ENCODE data around the gene C15orf62.

The C15orf62 gene, protein sequence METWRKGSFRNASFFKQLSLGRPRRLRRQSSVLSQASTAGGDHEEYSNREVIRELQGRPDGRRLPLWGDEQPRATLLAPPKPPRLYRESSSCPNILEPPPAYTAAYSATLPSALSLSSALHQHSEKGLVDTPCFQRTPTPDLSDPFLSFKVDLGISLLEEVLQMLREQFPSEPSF

DNA sequence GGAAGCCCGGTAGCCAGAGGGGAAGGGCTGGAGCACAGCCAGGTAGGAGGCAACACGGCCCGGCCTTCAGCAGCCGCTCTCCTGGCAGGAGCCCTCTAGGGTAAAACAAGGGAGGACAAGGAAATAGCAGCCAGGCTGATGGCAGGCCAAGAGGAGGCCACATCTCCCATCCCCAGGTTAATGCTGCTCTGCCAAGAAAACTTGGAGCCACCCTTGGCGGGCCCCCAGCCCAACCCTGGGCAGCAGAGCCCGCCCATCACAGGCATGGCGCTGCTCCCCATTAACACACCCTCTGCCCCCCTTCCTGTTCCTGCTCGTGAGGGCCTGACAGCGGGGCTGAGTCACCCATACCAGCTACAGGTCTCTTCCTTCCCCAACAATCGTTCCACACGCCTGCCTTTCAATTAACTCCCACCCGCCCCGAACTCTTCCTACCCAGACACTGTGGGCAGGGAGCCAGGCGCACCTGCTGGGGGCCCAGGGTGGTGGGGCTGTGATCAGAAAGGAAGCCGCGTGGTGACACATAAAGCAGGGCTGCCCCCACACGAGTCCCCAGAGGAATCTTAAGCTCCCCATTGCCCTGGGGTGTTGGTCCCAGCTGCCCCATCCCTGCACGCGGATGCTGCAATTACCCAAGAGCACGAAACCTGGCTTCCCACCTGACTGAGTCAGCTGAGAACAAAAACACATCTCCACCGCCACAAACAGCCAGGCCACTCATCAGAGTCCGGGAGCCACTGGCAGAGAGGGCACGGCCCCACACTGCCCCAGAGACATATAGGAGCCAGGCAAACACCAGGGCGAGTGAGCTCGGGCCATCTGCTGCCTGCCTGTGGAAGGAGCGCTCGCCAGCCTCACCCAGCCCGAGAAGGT, at the start of gene C15orf62:
Gene C15orf62 (plus strand): TSS at position 707 of the 873 bp plus-strand sequence. CDS start 516 bp downstream, outside the sequence.
- peak; percentile 28 for DNase-seq

DNA sequence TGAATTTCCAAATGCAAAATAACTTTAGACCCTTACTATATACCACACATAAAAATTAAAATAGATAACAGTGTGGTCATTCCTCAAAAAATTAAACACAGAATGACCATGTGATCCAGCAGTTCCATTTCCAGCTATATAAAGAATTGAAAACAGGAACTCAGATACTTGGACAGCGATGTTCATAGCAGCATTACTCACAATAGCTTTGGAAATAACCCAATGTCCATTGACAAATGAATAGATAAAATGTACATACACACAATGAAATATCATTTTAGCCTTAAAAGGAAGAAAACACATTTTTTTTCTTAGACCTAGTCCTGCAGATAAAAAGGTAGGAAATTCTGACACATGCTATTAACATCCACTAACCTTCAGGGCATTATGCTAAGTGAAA, 48.1 kb upstream of the C15orf62 start:
- DNase-seq: no peak

DNA sequence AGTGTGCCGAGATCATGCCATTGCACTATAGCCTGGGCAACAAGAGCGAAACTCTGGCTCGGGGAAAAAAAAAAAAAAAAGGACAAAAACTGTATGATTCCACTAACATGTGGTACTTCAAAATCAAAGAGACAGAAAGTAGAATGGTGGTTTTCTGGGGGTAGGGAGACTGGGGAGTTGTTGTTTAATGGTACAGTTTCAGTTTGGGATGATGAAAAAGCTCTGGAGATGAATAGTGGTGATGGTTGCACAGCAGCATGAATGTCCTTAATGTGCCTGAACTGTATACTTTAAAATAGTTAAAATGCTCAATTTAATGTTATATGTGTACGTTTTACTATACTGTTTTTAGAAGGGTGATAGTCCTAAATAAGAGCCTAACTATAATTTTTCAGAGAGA, 47.4 kb upstream of the C15orf62 start:
- no peak for DNase-seq

DNA sequence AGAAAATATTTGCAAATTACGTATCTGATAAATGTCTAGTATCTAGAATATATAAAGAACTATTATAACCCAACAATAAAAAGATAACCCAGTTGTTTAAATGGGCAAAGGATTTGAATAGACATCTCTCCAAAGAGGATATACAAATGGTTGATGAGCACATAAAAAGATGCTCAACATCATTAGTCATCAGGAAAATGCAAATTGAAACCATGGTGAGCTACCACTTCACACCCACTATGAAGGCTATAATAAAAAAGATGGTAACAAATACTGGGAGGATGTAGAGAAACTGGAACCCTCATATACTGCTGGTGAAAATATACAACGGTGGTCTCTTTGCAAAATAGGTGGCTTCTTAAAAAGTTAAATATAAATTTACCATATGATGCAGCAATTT, 46.8 kb upstream of the C15orf62 start:
- no peak for DNase-seq

DNA sequence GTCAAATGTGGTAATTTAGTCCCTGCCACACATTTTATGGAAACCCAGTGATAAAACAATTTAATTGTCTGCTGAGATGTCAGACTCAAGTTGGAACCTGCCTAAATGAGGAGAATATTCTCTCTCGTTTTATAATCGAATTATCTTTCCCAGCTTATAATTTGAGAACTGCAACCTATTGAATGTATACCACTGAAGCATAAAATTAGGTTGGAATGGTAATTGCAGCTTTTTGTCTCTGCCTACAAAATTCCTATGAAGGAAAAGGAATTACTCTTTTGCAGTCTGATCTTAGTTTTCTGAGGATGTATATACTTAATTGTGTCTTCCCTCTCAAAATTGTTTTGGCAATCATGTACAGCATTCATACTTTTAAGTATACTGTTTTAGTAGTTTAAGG, 45.9 kb upstream of the C15orf62 start:
- no peak for DNase-seq

DNA sequence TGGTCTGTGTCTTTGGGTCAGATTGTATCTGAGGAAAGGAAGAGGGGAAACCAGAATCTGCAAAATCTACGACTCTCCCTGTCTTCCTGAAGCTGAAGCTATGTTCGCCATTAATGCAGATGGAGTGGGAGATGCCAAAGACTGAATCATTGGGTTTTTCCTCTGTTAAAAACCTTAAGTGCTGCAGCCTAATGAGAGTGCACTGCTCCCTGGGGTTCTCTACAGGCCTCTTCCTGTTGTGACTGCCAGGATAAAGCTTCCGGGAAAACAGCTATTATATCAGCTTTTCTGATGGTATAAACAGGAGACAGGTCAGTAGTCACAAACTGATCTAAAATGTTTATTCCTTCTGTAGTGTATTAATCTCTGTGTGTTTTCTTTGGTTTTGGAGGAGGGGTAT, 38.7 kb upstream of the C15orf62 start:
- no peak for DNase-seq

DNA sequence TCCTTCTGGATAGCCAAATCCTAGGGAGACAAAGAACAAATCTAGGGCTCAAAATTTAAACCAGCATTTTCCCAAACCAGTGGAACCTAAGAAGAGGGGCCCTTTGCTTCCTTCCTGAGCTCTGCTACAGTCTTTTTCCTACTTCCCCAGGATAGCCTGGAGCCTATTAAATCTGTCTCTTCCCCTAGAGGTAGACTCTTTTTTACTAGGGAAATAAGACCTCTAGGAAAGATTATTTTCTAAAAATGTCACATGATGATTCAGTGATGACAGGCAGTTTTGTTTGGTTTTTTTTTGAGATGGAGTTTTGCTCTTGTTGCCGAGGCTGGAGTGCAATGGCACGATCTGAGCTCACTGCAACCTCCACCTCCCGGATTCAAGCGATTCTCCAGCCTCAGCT, 33.2 kb upstream of the C15orf62 start:
- DNase-seq: no peak

- no peak for DNase-seq
Observed at GRCh38 chr15:40737048-40737447, 32.7 kb upstream of the C15orf62 start.

DNA sequence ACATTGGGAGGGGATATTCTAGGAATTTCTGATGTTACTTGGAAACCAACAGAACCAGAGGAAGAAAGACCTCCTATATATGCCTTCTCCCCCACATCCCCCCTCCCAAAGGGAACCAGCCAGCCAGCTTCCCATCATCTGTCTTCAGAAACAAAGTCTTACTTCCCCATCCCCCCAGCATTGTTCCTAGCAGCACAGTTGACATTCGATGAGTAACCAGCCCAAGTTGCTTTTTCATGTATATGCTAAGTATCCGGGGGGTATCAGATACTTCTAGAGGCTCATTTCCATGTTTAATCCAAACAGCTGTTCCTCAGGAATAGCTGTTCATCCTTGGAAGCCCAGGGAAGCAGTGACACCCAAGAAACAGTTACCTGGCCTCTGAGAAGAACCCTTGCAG, 30.7 kb upstream of the C15orf62 start:
- DNase-seq: no peak

DNA sequence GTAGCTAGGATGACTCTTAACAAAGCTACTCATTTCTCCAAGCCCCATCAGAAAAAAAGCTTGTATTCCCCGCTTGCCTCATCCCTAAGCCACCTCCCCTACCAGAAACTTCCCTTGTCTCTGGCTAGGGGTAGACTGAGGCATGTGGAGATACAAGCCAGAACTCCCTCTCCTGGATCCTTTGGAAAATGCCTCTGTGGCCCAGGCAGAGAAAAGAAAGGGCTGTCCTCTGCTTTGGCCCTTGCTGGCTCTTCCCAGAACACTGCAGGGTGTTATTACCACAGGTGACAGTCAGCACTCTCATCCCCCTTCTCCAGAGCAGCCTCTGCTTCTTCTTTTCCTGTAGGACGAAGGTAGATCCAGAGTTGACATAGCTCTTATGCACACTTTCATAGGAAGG, 29.9 kb upstream of the C15orf62 start:
- no peak for DNase-seq

DNA sequence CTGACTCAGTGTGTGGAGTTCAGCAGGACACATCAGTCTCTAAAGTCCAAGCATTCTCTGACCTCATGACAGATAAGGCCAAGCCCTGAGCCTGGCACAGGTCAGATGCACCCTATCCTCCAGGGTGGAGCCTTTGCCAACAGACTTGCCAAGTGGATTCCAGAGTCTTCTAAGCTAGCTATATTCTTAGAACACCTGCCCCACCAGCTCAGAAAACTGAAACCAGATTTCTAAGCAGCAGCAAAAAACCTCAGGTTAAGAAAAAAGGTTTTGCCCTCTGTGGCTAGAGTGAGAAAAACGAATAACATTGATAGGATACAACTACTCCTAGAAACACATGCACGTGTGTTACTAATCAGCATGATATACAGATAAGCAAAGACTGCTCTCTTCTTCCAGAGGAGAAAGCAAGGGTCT, 26.3 kb upstream of the C15orf62 start:
- no peak for DNase-seq

DNA sequence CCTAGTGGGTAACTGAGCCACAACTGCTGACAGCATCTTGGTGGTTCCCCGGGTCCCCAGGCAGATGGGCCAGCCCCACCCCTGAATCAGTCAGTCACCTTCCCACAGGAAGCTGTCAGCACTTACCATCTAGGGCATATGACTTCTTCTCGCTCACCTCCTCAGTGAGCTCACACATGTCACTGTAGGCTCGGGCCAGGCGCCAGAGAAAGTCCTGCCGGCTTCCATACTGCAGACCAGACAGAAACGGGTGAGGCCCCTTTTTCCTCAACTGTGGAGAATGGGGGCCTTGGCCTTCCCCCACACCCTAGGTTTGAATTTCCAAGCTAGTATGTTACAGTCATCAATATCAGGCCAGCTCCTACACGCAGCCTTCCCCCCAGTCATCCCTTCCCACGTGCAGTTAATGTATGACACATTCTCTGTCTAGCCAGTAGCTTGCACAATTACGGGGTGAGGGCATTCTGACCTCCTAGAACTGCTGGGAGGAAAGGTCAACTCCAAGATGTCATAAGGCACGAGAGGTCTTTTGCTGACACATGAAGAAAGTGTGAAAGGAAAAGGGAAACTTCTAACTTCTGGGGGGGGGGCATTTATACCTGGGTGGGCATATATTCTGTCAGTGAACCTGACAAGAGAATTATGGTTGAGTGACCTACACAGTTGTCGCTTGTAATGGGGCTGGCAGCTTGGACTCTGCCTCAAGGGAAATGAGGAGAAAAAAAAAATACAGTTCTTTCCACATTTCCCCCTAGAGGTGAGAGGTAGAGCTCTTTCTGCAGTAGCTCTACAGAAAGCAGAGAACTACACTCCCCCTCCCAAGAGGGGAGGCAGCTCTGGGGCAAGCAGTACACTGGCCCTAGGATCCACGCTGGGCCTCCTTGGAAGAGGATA, 25.6 kb upstream of the C15orf62 start:
- DNase-seq: peak; percentile 73

- no peak for DNase-seq
Observed at GRCh38 chr15:40744815-40745152, 25.0 kb upstream of the C15orf62 start.

DNA sequence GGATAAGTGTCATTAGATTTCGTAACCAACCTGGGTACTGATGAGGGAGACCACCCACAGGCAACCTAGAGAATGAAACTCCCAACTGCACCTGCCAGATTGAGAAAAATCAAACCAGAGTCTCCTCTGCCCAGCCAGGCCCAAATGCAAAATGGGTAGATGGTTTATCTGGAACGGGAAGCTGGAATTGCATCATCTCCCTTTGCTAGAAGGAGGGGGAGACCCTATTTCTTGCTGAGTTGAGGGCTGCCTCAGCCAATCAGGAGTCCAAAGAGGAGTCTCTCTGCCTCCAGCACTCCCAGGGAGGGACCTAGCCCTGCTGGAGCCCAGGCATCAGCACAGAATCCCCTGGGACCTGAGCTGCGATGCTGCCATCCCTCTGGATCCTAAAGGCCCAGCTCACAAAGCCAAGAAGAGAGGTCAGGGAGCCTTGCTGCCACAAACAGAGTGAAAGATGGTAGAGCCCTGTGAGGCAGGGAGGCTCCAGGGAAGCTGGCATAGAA, 22.8 kb upstream of the C15orf62 start:
- DNase-seq: no peak

DNA sequence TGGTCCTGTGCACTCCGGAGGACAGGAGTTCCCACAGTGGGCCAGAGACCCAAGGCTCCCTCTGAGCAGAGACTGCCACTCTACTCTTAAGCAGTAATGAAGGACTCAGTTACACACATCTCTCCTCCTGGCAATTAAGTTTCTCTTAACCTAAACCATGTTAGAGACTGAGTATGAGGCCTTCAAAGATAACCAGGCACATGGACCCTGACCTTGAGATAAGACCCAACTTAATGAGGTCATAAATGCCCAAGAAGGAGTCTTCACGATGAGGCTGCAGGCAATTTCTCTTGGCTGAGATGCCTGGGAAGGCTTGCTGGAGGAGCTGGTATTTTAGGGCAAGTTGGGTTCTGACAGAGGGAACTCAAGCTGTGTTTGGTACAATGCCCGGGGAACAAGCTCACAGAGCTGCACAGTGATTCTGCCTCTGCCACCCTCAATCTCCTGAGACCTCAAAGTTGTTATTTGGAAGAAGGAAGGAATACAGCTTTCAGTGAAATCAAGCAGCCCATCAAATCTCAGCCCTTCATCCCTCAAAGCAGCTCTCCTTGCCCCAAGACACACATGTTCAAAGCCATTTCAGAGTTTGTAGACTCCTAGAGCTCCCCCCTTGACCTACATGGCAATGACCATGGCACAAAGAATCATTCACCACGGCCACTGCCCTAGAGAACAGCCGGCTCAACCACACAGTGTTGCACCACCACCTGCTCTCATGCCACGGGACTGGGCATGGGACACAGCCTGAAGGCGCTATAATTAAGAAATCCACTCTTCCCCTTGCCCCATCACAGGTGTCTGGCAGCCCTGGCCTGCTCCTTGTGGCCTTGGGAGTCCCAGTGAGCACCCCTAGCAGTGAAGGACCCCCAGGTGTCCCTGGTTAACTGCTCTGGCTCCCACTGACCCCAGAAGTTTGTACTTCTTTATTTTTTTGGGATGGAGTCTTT, 21.8 kb upstream of the C15orf62 start:
- DNase-seq: no peak

DNA sequence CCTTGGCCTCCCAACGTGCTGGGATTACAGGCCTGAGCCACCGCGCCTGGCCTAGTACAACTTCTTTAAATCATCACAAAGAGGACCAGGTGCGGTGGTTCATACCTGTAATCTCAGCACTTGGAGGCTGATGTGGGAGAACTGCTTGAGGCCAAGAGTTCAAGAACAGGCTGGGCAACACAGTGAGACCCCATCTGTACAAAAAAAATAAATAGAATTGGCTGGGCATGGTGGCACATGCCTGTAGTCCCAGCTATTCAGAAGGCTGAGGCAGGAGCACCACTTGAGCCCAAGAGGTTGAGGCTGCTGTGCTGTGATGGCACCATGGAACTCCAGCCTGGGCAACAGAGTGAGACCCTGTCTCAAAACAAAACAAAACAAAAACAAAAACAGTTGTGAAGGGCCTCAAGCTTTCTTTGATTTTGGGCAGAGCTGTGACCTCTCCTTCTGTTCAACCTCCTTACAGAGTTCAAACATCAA, 20.6 kb upstream of the C15orf62 start:
- no peak for DNase-seq

DNA sequence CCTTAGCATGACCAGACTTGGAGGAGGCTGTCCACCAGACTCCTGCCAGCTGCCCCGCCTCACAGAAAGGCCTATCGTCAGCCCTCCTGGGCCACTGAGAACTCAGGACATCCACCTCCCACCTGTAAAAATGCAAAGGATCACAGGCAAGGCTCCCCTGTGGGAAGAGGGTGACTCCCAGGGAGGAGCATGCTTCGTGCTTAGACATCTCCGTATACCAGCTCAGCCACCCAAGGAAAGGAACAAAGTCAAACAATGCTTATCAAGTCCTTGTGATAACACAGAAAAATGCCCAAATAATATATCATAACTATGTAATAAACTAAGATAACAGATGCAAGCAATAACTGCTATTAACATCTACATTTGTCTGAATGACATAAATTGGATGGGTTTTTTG, 18.9 kb upstream of the C15orf62 start:
- DNase-seq: no peak

DNA sequence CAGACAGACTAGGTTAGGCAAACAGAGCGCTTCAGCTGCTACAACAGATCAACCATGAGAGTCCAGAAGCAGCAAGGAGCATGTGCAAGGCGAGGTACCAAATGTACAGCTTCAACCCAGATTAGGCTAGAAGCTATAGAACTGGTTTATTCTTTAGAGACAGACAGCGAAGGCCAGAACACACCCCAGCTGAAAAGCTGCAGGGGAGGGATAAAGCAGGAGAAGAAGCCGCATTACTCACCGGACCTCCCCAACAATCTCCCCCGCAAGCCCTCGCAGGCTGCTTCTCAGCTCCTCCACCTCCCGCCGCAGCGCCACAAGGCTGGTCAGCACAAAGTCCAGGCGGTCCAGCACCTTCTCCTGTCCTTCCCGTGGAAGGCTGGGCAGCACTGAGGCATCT, 18.0 kb upstream of the C15orf62 start:
- DNase-seq: no peak

GRCh38 chr15:40754574-40754882, 15.3 kb upstream of the C15orf62 start:
- DNase-seq: peak; percentile 17

- DNase-seq: peak; percentile 93
Observed at GRCh38 chr15:40754883-40755811, 14.6 kb upstream of the C15orf62 start, which contains the start of gene RMDN3. RMDN3 (minus strand) TSS chr15:40755254; CDS start chr15:40754783, 471 bp downstream.

- no peak for DNase-seq
Observed at GRCh38 chr15:40755812-40756208, 14.0 kb upstream of the C15orf62 start.
